GM10266 (cell line): Measurements from ENCODE around the gene AIFM1.

Source experiments
- DNase-seq: peaks from one replicate; pipeline ENCODE4 v3.0.0; 2012; ENCODE audit errors: extremely low spot score
- CTCF ChIP-seq: IDR thresholded peaks from 2 replicates; pipeline ENCODE4 v1.5.1; 2012; ENCODE audit warnings: mild to moderate bottlenecking, low read depth; ENCODE audit not compliant: control insufficient read depth, insufficient read depth; ENCODE audit errors: missing control alignments

Gene AIFM1

GRCh38 chrX:130170752-130171445 lies 5.3 kb upstream of the AIFM1 start:
- no peak for TF ChIP-seq CTCF
- DNase-seq, result peak; percentile 77

GRCh38 chrX:130167040-130167439 lies 1.4 kb upstream of the AIFM1 start:
- DNase-seq, result no peak
- no peak for TF ChIP-seq CTCF

GRCh38 chrX:130166503-130166777 lies 799 bp upstream of the AIFM1 start:
- no peak for DNase-seq
- no peak for TF ChIP-seq CTCF

GRCh38 chrX:130165181-130165702 lies 399 bp downstream of the AIFM1 start:
- no peak for DNase-seq

GRCh38 chrX:130163398-130163797 lies 2.2 kb downstream of the AIFM1 start:
- DNase-seq, result no peak

More at GRCh38 chrX:130165181-130165702, 399 bp downstream of the AIFM1 start:
- TF ChIP-seq CTCF, result no peak

GRCh38 chrX:130162094-130162735 lies 3.4 kb downstream of the AIFM1 start:
- DNase-seq, result no peak
- TF ChIP-seq CTCF, result no peak

More at GRCh38 chrX:130163398-130163797, 2.2 kb downstream of the AIFM1 start:
- TF ChIP-seq CTCF, result no peak

- TF ChIP-seq CTCF, result no peak
Observed at GRCh38 chrX:130159776-130160175, 5.9 kb downstream of the AIFM1 start.

More at GRCh38 chrX:130159776-130160175, 5.9 kb downstream of the AIFM1 start:
- no peak for DNase-seq
